GM21447 (cell line): ENCODE measurements around the gene ATXN7L3B.

ENCODE experiments used
- ATAC-seq: cut with Tn5 transposase; IDR thresholded peaks from one replicate; pipeline ENCODE4 v1.9.1; 2021; ENCODE audit not compliant: unreplicated experiment

ATXN7L3B gene

DNA sequence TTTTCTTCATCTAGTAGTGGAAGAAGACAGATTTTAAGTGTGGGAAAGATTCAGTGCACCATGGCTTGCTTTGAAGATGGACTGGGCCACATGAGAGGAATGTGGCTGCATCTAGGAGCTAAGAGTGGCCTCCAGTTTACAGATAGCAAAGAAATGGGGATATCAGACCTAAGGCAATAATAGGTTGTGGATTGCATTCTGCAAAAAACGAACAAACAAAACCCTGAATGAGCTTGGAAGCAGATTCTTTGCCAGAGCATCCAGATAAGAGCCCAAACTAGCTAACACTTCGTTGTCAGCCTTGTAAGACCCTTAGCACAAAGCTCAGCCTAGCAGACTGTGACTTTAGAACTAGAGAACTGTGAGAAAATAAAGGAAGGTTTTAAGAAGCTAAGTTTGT lies 9.6 kb downstream of the ATXN7L3B start:
- no peak for ATAC-seq

DNA sequence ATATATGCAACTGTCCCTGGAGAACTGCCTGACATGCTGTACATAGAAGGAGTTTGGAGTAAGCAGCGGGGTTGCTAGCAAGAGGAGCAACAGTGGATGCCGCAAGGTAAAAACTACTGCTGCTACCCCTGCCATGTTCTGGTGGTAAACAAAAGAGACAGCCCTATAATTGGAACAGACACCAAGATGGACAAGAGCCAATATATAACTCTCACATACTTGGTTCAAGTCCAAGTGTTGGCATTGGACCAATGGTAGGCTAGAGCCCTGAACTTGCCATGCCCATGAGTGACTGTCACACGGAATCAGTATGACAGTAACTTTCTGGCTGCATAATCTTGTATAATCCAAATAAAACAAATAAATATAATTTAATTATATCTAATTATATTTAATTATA lies 13.7 kb downstream of the ATXN7L3B start:
- ATAC-seq: no peak

DNA sequence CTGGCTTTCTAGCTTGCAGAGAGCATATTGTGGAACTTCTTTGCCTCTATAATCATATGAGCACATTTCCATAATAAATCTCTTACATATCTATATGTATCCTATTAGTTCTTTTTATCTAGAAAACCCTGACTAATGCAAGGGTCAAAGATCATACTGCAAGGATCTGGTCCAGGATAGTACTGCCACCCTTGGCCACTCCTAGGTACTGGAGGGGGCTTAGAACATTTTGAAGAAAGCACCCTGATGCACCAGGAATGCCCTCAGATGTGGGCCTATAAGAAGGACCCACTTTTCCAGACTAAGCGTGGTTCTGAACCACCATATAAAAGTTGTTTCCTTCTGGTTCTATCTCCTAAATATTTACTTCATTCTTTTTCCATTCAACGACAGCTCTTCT lies 14.6 kb downstream of the ATXN7L3B start:
- ATAC-seq: no peak

DNA sequence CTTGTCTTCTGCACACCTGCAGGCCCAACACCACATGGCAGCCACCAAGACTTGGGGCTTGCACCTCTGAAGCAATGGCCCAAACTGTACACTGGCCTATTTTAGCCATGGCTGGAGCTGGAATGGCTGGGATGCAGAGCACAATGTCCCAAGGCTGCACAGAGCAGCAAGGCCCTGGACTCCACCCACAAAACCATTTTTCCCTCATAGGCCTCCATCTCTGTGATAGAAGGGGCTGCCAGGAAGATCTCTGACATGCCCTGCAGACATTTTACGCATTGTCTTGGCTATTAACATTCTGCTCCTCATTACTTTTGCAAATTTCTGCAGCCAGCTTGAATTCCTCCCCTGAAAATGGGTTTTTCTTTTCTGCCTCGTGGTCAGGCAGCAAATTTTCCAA lies 22.1 kb downstream of the ATXN7L3B start:
- no peak for ATAC-seq

DNA sequence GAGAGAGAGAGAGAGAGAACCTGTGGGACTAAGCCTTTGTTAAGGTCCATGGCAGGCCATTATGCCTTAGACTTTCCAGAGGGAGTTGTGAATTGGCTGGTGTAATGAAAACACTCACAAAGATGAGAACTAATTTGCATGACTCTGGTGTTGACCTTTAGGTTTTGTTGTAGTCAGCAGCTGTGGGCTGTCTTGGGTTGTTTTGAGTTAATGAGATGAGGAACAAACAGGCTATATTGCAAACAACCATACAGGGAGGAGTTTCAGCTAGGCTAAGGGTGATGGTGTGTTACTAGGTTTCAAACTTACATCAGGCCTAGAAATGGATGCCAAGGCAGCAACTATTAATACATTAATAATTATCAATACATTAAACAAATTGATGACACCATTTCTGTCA lies 26.3 kb downstream of the ATXN7L3B start:
- peak; percentile 55 for ATAC-seq

DNA sequence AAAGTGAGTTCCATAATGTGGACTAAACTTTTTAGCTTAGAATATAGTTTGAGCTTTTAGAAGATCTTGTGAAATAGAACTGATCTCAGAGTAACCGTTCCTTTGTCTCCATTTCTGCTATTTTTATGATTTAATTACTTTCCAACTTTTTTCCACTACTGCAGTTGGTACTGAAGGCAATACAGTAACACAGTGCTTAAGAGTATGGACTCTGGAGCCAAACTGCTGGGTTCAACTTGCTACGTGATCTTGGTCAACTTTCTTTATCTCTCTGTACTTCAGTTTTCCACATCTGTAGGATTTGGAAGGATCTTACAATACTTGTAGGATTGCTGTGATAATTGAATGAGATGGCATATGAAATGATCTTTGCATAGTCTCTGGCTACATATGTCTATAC lies 40.9 kb downstream of the ATXN7L3B start:
- no peak for ATAC-seq

DNA sequence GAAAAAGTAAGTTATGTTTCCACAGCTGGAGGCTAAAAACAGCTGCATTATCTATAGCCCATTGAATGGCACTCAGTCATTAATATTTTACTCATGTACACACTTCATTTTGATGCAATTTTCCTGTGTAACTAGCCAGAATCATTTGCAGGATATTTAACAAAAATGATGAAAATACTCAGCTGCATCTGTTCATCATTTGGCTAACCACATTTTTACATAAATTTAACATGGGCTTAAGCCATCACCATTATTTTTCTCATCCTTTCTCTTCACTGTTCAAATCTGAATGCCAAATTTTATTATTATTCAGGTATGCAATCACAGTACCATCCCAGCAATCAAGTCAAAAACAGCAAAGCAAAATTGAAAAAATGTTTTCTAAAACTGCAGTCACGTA lies 41.8 kb downstream of the ATXN7L3B start:
- ATAC-seq: no peak

DNA sequence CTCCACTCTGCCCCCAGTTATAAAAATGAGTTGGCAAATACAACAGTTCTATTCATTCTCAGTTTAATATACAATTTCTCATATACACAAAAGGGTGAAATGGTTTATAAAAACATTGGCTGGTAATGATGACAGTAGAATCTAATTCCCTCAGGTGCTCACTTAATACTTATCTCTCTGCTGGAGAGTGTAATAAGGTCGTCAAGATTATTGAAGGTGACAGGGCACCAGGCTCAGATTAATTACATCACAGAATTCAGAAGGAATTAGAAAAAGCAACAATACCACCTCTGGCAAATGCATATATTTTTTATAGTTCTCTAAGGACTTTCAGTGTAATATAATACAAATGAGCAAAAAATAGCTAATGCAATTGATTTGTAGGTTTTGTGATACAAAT lies 42.3 kb downstream of the ATXN7L3B start:
- no peak for ATAC-seq

DNA sequence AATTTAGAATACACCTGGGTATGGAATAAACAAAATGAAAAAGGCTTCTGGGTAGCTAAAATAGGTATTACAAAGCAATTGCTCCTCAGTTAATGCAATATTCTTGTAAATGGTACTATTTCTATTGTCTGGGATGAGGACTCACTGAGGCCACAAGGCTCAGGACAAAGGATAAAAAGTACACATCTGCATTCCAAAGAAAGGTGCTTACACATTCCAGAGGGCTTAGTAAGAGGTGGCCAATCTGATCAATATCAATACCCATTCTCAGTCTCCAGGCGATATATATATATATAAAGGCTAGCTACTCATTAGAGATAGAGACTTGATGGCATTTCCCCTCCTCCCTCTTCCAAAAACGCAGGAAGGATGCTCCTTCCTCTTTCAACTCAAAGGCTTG lies 43.8 kb downstream of the ATXN7L3B start:
- ATAC-seq: no peak

DNA sequence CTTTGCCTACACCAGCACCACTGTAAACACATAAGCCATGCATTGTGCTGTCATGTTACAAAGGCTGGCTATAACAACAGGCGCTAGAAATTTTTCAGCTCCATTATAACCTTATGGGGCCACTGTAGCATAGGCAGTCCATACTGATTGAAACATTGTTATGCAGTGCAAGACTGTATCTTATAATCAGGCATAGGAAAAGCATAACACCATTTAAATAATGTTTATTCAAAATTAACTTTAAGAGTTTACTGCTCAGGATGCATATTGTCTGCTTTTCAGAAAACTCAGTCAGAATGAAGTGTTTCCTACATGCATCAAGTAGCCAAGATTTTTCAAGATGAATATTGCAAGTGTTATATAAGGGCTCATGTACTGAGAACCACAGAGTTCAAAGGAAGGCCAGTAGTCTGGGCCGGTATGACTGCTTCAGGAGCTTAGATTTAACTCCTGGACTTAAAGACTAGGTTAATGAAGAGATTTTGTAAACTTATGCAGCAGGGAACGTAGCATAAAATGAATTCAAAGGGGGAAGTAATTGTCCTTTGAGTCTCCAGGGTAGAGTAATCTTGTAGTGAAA lies 46.9 kb downstream of the ATXN7L3B start:
- no peak for ATAC-seq

DNA sequence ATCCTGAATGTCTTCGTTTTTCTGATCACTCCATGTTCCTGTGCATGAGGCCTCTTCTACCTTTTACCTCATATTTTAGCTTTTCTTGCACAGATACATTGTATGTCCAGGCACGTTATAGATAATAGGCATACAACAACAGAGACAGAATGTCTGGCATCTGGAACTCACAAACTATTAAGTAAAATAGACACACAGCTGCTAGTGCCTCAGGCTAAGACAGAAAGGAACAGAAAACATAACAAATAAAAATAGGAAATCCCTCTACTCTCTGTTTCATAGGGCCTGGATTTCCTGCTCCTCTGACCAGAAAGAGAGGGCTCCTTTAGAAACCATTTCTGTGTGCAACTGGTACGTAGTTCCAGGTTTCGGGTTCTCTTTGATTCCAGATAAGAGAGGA lies 48.6 kb downstream of the ATXN7L3B start:
- no peak for ATAC-seq
